OCI-LY3 (cell line): ENCODE measurements around the gene SH3BP2.

Source experiments
- H2AFZ ChIP-seq: fragments of 200-600, 300-600 bp; shearing (Covaris generic); 2 replicates; pipeline ENCODE4 v1.6.0; 2014; ENCODE audit warnings: antibody characterized with exemption, low read depth, low read length
- H3K27ac ChIP-seq: fragments of 200-600, 300-600 bp; sonication (generic); 2 replicates; pipeline ENCODE4 v1.5.1; 2014; ENCODE audit warnings: mild to moderate bottlenecking, low read length, moderate library complexity, mixed read lengths
- H3K27me3 ChIP-seq: fragments of 200-600, 300-600 bp; sonication (generic); 2 replicates; pipeline ENCODE4 v1.6.1; 2014; ENCODE audit warnings: low read depth, low read length, mixed read lengths
- H3K36me3 ChIP-seq: fragments of 200-600, 300-600 bp; sonication (generic); replicated peaks from 2 replicates; pipeline ENCODE3; 2014; ENCODE audit warnings: low read depth, low read length, mixed read lengths
- H3K4me1 ChIP-seq: fragments of 300-600, 200-600 bp; sonication (generic); 2 replicates; pipeline ENCODE4 v1.6.1; 2014; ENCODE audit warnings: low read length, mixed read lengths
- H3K4me2 ChIP-seq: fragments of 200-600, 300-600 bp; sonication (generic); 2 replicates; pipeline ENCODE4 v1.6.1; 2014; ENCODE audit warnings: low read length, mixed read lengths
- H3K4me3 ChIP-seq: fragments of 300-600, 200-600 bp; sonication (generic); 2 replicates; pipeline ENCODE4 v1.5.1; 2014; ENCODE audit warnings: antibody characterized with exemption, mild to moderate bottlenecking, low read length, moderate library complexity
- H3K79me2 ChIP-seq: fragments of 300-600, 200-600 bp; shearing (Covaris generic); 2 replicates; pipeline ENCODE4 v1.6.1; 2014; ENCODE audit warnings: mild to moderate bottlenecking, low read length, mixed read lengths
- H3K9ac ChIP-seq: fragments of 300-600, 200-600 bp; shearing (Covaris generic); 2 replicates; pipeline ENCODE4 v1.6.0; 2014; ENCODE audit warnings: mild to moderate bottlenecking, low read length, moderate library complexity
- H3K9me3 ChIP-seq: fragments of 200-600, 300-600 bp; shearing (Covaris generic); 2 replicates; pipeline ENCODE4 v1.6.1; 2014; ENCODE audit warnings: low read length, mixed read lengths; ENCODE audit not compliant: insufficient read depth
- H4K20me1 ChIP-seq: fragments of 200-600, 300-600 bp; sonication (generic); 2 replicates; pipeline ENCODE4 v1.6.1; 2016; ENCODE audit warnings: low read length, mixed read lengths; ENCODE audit not compliant: insufficient read depth
- EZH2phosphoT487 ChIP-seq: fragments of 200-600 bp; shearing (Covaris generic); IDR thresholded peaks from 2 replicates; pipeline ENCODE4 v1.6.1; 2018; ENCODE audit warnings: antibody characterized with exemption, mixed run types, low read depth
- TF ChIP-seq, protein P1 (sequence below): fragments of 200-600, 300-600 bp; sonication (generic); IDR thresholded peaks from 2 replicates; pipeline ENCODE4 v1.5.1; 2014; ENCODE audit warnings: antibody characterized with exemption, low read length, low read depth

The SH3BP2 gene

DNA sequence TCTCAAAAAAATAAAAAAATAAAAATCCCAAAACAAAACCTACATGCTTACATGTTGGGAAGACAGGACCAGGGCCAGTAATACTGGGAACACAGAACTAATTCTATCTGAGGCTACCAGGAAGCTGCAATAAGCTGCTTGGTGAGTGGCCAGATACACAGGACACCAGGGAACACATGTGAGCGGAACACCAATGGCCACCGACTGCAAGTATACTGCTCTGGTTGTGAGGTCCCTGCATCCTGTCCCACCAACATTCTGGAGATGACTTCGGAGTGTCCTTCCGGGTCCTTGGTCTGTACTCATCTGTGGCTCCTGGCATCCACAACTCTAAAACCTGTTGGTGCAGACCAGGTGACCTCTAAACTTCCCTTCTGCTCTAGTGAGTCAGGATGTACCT is 39.4 kb upstream of the SH3BP2 start:
- H3K27me3 ChIP-seq, result peaks cover 5% of the 10 kb centered on the region; the same call in 1 of the 2 replicates
- no peak overlapping the region for H3K27ac ChIP-seq
- no peak overlapping the region for H3K4me2 ChIP-seq
- H3K79me2 ChIP-seq, result peaks cover 35% of the 10 kb centered on the region
- no peak overlapping the region for H2AFZ ChIP-seq
- H3K4me1 ChIP-seq, result peaks cover 8% of the 10 kb centered on the region; the same call in 1 of the 2 replicates
- no peak for TF ChIP-seq EZH2phosphoT487
- TF ChIP-seq, protein P1, sequence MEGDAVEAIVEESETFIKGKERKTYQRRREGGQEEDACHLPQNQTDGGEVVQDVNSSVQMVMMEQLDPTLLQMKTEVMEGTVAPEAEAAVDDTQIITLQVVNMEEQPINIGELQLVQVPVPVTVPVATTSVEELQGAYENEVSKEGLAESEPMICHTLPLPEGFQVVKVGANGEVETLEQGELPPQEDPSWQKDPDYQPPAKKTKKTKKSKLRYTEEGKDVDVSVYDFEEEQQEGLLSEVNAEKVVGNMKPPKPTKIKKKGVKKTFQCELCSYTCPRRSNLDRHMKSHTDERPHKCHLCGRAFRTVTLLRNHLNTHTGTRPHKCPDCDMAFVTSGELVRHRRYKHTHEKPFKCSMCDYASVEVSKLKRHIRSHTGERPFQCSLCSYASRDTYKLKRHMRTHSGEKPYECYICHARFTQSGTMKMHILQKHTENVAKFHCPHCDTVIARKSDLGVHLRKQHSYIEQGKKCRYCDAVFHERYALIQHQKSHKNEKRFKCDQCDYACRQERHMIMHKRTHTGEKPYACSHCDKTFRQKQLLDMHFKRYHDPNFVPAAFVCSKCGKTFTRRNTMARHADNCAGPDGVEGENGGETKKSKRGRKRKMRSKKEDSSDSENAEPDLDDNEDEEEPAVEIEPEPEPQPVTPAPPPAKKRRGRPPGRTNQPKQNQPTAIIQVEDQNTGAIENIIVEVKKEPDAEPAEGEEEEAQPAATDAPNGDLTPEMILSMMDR, result no peak
- H3K9ac ChIP-seq, result no peak overlapping the region
- peaks cover 16% of the 10 kb centered on the region; the same call in 1 of the 2 replicates for H4K20me1 ChIP-seq
- H3K36me3 ChIP-seq, result peaks cover 3% of the 10 kb centered on the region
- H3K4me3 ChIP-seq, result no peak overlapping the region
- H3K9me3 ChIP-seq, result no peaks in the 10 kb centered on the region

DNA sequence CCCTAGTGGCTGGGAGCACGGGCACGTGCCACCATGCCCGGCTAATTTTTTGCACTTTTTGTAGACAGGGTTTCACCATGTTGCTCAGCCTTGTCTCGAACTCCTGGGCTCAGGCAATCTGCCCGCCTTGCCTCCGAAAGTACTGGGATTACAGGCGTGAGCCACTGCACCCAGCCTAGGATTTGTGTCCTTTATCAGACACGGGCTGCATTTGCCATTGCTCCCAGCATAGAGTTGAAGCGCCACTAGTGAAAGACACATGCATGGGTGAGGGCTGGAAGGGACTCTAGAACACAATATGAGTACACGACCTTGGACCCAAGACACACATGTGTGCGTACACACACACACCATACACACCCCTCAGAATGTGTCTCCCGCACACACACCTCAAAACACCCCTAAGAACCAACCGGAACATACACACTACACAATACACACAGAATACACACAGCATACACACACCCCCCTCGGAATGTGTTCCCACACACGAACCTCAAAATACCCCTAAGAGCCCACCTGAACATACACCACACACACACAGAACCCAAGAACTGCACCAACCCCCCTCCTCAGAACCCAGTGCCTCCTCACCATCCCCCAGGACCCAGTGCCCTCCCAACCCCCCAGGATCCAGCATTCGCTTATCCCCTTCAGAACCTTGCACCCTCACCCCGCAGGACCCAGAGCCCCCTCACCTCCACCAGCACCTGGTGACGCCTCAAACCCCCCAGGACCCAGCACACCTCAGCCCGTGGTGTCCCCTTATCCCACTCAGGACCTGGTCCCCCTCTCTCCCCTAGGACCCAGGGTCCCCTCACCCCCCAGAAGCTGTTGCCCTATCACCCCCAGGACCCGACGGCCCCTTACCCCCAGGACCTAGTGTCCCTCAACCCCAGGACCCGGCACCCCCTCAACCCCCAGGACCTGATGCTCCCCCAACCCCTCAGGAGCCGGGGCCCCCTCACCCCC is 37.8 kb upstream of the SH3BP2 start:
- Histone ChIP-seq H3K9ac (peak overlapping the region; percentile 87), H3K27me3 (peaks cover 5% of the 10 kb centered on the region; the same call in 1 of the 2 replicates), H3K79me2 (peaks cover 29% of the 10 kb centered on the region), H4K20me1 (0 out of 2 replicates have a peak, but pooled peaks cover 10% of the 10 kb centered on the region), H3K4me1 (peaks cover 8% of the 10 kb centered on the region; the same call in 1 of the 2 replicates), H3K4me2 (peak overlapping the region; percentile 88), H3K4me3 (peak overlapping the region; percentile 98), H3K9me3 (no peaks in the 10 kb centered on the region), H3K27ac (peak overlapping the region; percentile 40), H2AFZ (no peak overlapping the region), H3K36me3 (peaks cover 3% of the 10 kb centered on the region)
- no peak for TF ChIP-seq EZH2phosphoT487
- TF ChIP-seq, protein P1, result no peak

DNA sequence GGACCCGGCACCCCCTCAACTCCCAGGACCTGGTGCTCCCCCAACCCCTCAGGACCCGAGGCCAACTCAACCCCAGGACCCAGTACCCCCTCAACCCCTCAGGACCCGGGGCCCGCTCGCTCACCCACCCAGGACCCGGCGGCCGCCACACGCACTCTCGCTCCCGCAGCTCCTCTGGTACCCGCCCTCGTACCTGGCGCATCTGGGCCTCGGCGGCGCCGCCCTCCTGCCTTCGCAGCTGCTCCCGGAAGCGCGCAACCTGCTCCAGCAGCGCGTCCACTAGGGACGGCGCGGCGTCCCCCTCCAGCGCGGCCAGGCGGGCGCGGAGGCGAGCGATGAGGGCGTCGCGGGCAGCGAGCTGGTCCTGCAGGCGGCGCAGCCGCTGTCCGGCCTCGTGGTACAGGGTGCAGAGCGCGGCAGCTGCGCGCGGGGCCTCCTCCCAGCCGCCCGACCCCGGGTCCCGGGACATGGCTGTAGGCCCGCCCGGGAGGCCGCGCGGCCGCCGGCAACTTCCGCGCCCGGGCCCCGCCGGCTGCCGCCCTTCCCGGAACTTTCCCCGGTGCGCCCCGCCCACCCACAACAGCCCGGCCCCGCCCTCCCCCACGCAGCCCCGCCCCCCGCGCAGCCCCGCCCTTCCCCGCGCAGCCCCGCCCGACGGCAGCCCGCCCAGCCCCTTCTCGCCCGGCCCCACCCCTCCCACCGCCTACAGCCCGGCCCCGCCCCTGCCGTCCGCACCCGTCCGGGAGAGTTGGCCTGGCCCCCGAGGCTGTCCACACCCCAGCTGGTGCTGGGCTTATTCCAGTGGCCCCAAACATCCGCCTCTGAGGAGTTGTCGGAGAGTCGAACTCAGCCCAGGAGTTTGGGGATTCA is 36.8 kb upstream of the SH3BP2 start, which contains the start of gene TNIP2:
TNIP2 (minus strand) TSS at position 516 of the 870 bp plus-strand sequence; CDS start at position 469, 47 bp downstream.
- Histone ChIP-seq H4K20me1 (0 out of 2 replicates have a peak, but pooled peaks cover 7% of the 10 kb centered on the region), H2AFZ (peak within 1 kb of the TSS; percentile 69; the same call in 1 of the 2 replicates), H3K9me3 (no peaks in the 10 kb centered on the region), H3K4me2 (peak within 1 kb of the TSS; percentile 88), H3K4me1 (peaks cover 10% of the 10 kb centered on the region; the same call in 1 of the 2 replicates), H3K36me3 (peaks cover 3% of the 10 kb centered on the region), H3K4me3 (peak within 1 kb of the TSS; percentile 98), H3K79me2 (peaks cover 22% of the 10 kb centered on the region), H3K27ac (peak within 1 kb of the TSS; percentile 40), H3K27me3 (peaks cover 5% of the 10 kb centered on the region; the same call in 1 of the 2 replicates), H3K9ac (peak within 1 kb of the TSS; percentile 87)
- TF ChIP-seq, protein P1, result no peak; the same call in 1 of the 2 replicates
- TF ChIP-seq EZH2phosphoT487, result no peak
